ENCODE measurements around the gene NAGS.

GRCh38 chr17:44029736-44030135 is 25.3 kb downstream of the NAGS start:
- TF ChIP-seq SMC3 (IDR thresholded peaks at IDR 0.05) (no peak), JUNB (IDR thresholded peaks at IDR 0.05) (no peak), CBX2 (IDR thresholded peaks at IDR 0.05; ENCODE audit: borderline replicate concordance, low read depth) (no peak)
- TF ChIP-seq, protein P1, sequence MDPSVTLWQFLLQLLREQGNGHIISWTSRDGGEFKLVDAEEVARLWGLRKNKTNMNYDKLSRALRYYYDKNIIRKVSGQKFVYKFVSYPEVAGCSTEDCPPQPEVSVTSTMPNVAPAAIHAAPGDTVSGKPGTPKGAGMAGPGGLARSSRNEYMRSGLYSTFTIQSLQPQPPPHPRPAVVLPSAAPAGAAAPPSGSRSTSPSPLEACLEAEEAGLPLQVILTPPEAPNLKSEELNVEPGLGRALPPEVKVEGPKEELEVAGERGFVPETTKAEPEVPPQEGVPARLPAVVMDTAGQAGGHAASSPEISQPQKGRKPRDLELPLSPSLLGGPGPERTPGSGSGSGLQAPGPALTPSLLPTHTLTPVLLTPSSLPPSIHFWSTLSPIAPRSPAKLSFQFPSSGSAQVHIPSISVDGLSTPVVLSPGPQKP (IDR thresholded peaks at IDR 0.05; ENCODE audit: low read depth, low read length) = no peak
- TF ChIP-seq, protein P2, sequence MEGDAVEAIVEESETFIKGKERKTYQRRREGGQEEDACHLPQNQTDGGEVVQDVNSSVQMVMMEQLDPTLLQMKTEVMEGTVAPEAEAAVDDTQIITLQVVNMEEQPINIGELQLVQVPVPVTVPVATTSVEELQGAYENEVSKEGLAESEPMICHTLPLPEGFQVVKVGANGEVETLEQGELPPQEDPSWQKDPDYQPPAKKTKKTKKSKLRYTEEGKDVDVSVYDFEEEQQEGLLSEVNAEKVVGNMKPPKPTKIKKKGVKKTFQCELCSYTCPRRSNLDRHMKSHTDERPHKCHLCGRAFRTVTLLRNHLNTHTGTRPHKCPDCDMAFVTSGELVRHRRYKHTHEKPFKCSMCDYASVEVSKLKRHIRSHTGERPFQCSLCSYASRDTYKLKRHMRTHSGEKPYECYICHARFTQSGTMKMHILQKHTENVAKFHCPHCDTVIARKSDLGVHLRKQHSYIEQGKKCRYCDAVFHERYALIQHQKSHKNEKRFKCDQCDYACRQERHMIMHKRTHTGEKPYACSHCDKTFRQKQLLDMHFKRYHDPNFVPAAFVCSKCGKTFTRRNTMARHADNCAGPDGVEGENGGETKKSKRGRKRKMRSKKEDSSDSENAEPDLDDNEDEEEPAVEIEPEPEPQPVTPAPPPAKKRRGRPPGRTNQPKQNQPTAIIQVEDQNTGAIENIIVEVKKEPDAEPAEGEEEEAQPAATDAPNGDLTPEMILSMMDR (IDR thresholded peaks at IDR 0.05) = no peak
